Upper lobe of left lung (tissue), 6 donors: ENCODE results near the gene PSAT1. TPM values are rescaled to one million over a fixed set of nuclear protein-coding genes. Genes with fewer than 3 reads are reported as not detected.

Experiments used
- ATAC-seq, 2 donors: fragments of 200-7000 bp; cut with Tn5 transposase; one replicate each; pipeline ENCODE4 v1.9.1; 2022; ENCODE audit warnings: mild to moderate bottlenecking in 2 of 2, moderate library complexity in 2 of 2; ENCODE audit not compliant: low FRiP score in 2 of 2
- DNase-seq, 2 donors: peaks; one replicate each; pipeline ENCODE4 v3.0.0-alpha.2; 2019 to 2020
- H3K27ac ChIP-seq, 4 donors: fragments of 200-600 bp; sonication (generic); one replicate each; pipeline ENCODE4 v1.5.1; 2016 to 2019
- H3K27me3 ChIP-seq, 4 donors: fragments of 200-600 bp; sonication (generic); one replicate each; pipeline ENCODE4 v1.5.1; 2017 to 2019
- H3K36me3 ChIP-seq, 4 donors: fragments of 200-600 bp; sonication (generic); one replicate each; pipeline ENCODE4 v1.5.1; 2016 to 2019
- H3K4me1 ChIP-seq, 4 donors: fragments of 200-600 bp; sonication (generic); one replicate each; pipeline ENCODE4 v1.5.1; 2018 to 2019
- H3K4me3 ChIP-seq, 4 donors: fragments of 200-600 bp; sonication (generic); one replicate each; pipeline ENCODE4 v1.5.1; 2017 to 2019; ENCODE audit warnings: mild to moderate bottlenecking in 2 of 4, moderate library complexity in 1 of 4
- H3K9me3 ChIP-seq, 4 donors: fragments of 200-600 bp; sonication (generic); one replicate each; pipeline ENCODE4 v1.5.1; 2018 to 2019
- EP300 ChIP-seq, 4 donors: sonication (generic); formaldehyde crosslinking; IDR thresholded peaks; one replicate each; pipeline ENCODE4 v1.5.1; 2017; ENCODE audit warnings: antibody characterized with exemption in 4 of 4, control low read depth in 2 of 4
- POLR2A ChIP-seq, 4 donors: fragments of 450-650 bp; IDR thresholded peaks; one replicate each; pipeline ENCODE4 v1.5.1; 2016 to 2017; ENCODE audit warnings: antibody characterized with exemption in 4 of 4, mild to moderate bottlenecking in 2 of 4
- POLR2AphosphoS5 ChIP-seq, 2 donors: sonication (generic); formaldehyde crosslinking; IDR thresholded peaks; one replicate each; pipeline ENCODE4 v1.5.1; 2017; ENCODE audit warnings: antibody characterized with exemption in 2 of 2
- WGBS, 2 donors: methylation state at CpG; one replicate each; pipeline ENCODE4 v1.1.5; 2017 to 2018; 5-methylcytosine and 5-hydroxymethylcytosine counted together
- total RNA-seq, 6 donors: library from RNA; depleted of rRNA in 4 of 6; stranded (reverse); fragments of >200 nt in 4 of 6; gene quantifications; one replicate each; pipeline versions ENCODE4 v1.1.0 to v1.2.1, GENCODE V29; 2016 to 2021
- TF ChIP-seq, protein P1 (sequence below), 6 experiments: fragments of 450-650 bp in 4 of 6; fragments of 200-600 bp in 2 of 6; sonication (generic) in 2 of 6; IDR thresholded peaks; one replicate each; pipeline ENCODE4 v1.5.1; 2016 to 2019; ENCODE audit warnings: antibody characterized with exemption in 6 of 6
- donor health status: DM: no; HTN: no; CAD: no; lungs with moderate emphysema.
- donor health status: DM: no; HTN: yes; CAD: no; lungs with severe emphysema.

Gene PSAT1
- total RNA-seq, 6 donors from 2014 or later, result 1.8 to 14.6 (median 6.4) TPM; not detected in 1

DNA sequence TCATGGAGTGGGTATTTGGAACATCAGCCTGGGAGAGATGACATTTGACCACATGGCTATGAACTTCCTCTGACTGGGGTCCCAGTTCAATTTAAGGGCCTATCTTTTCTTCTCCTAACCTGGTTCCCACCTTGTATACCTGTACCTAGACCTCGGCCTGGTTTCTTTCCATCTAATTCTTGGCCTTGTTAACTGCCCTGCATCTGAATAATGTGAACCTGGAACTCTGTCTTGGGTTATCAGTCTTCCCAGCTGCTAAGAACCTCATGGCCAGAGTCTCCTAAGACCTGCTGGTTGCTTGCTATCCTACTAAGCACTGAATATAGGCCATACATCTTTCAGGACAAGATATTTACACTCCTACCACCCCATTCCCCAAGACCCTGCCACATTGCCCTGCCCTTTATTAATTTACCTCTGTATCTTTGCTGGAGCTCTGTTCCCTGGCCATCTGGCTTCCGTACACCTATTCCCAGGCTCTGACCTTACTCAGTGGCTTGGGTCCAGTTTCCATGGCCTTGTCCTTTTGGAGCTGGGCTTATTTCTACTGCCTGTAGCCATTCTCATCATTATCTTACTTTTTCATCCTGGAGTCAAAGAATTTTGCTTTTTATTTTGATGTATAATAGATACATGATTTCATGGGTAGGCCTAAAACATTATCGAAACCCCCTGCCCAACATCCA, 6.6 kb downstream of the PSAT1 start:
- WGBS, 2 donors, result 95 to 99% methylated on average over 3 of the region's 3 CpGs
- Histone ChIP-seq H3K9me3 (no peaks in the 10 kb centered on the region), H3K4me3 (no peak overlapping the region), H3K27ac (no peak overlapping the region), H3K27me3 (peaks cover 0 to 3% (median 0%) of the 10 kb centered on the region in 4 donors), H3K4me1 (peaks cover 0 to 3% (median under 1%) of the 10 kb centered on the region in 4 donors), H3K36me3 (no peaks in the 10 kb centered on the region)
- ATAC-seq (no peak), DNase-seq (no peak)
- TF ChIP-seq POLR2AphosphoS5 (IDR thresholded peaks at IDR 0.05), result no peak
- TF ChIP-seq POLR2A (IDR thresholded peaks at IDR 0.05), result no peak
- TF ChIP-seq, protein P1, sequence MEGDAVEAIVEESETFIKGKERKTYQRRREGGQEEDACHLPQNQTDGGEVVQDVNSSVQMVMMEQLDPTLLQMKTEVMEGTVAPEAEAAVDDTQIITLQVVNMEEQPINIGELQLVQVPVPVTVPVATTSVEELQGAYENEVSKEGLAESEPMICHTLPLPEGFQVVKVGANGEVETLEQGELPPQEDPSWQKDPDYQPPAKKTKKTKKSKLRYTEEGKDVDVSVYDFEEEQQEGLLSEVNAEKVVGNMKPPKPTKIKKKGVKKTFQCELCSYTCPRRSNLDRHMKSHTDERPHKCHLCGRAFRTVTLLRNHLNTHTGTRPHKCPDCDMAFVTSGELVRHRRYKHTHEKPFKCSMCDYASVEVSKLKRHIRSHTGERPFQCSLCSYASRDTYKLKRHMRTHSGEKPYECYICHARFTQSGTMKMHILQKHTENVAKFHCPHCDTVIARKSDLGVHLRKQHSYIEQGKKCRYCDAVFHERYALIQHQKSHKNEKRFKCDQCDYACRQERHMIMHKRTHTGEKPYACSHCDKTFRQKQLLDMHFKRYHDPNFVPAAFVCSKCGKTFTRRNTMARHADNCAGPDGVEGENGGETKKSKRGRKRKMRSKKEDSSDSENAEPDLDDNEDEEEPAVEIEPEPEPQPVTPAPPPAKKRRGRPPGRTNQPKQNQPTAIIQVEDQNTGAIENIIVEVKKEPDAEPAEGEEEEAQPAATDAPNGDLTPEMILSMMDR (IDR thresholded peaks at IDR 0.05), result no peak
- no peak for TF ChIP-seq EP300 (IDR thresholded peaks at IDR 0.05)

DNA sequence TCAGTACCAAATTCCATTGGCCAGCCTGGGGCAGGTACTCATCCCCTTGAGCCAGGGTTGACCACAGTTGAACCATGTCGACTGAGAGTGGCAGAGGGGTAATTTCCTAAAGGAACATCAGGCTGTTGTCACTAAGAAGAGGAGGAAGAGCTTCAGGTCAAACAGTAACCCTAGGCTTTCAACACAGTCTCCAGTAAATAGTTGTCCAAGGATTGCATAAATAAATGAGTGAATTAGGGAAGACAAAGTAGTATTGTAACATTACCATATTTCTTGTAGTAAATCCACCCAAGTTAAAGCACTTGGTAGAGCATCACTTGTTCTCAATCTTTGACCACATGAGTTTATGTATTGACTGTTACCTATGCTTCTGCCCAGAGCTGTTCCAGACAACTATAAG, 7.4 kb downstream of the PSAT1 start:
- no peak overlapping the region for H3K4me3 ChIP-seq
- no peaks in the 10 kb centered on the region for H3K27me3 ChIP-seq
- no peaks in the 10 kb centered on the region for H3K4me1 ChIP-seq
- no peaks in the 10 kb centered on the region for H3K9me3 ChIP-seq
- 75 to 85% methylated on average over 1 of the region's 1 CpG for WGBS, 2 donors
- H3K27ac ChIP-seq, result no peak overlapping the region
- no peaks in the 10 kb centered on the region for H3K36me3 ChIP-seq
- no peak for DNase-seq
- TF ChIP-seq, protein P1 (IDR thresholded peaks at IDR 0.05), result no peak
- no peak for TF ChIP-seq POLR2AphosphoS5 (IDR thresholded peaks at IDR 0.05)
- no peak for TF ChIP-seq EP300 (IDR thresholded peaks at IDR 0.05)
- TF ChIP-seq POLR2A (IDR thresholded peaks at IDR 0.05), result no peak
- ATAC-seq, result no peak

DNA sequence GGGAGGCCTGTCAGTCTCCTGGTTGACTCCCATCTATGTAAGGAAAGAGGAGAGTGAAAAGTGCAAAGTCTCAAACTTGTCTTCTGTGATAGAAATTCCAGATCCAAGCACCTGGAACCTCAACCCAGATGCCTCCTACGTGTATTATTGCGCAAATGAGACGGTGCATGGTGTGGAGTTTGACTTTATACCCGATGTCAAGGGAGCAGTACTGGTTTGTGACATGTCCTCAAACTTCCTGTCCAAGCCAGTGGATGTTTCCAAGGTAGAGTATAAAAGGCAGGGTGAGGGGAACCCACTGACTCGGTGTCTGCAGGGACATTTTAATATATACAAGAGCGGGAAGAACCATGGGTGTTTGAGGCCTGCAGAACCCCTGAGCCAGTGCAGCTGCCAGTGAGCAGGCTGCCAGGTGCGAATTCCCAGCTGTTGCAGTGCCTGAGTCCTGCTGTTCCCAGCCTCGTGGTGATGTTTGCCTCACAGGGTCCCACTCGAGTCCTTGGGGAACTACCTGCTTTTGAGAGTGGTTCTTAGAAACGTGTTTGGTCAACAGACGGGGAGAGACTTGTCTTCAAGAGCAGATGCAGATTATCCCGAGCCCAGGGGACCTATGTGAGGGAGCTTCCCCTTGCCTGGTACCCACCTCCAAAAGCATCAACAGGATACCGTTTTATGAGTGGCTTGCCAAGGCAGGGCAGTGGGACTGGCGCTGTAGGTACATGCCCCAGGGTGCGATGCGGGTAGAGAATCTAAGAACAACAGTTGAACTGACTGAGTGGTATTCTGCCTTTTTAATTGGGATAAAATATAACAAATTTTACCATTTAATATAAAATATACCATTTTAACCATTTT, 9.5 kb downstream of the PSAT1 start:
- no peak for TF ChIP-seq POLR2AphosphoS5 (IDR thresholded peaks at IDR 0.05)
- no peak for TF ChIP-seq POLR2A (IDR thresholded peaks at IDR 0.05)
- TF ChIP-seq, protein P1 (IDR thresholded peaks at IDR 0.05), result no peak
- no peak for TF ChIP-seq EP300 (IDR thresholded peaks at IDR 0.05)
- no peak overlapping the region for H3K4me3 ChIP-seq
- no peaks in the 10 kb centered on the region for H3K36me3 ChIP-seq
- no peaks in the 10 kb centered on the region for H3K4me1 ChIP-seq
- H3K27me3 ChIP-seq, result no peaks in the 10 kb centered on the region
- DNase-seq (no peak), ATAC-seq (no peak)
- H3K9me3 ChIP-seq, result no peaks in the 10 kb centered on the region
- WGBS, 2 donors, result 82 to 92% methylated on average over 15 to 16 of the region's 16 CpGs
- H3K27ac ChIP-seq, result no peak overlapping the region

DNA sequence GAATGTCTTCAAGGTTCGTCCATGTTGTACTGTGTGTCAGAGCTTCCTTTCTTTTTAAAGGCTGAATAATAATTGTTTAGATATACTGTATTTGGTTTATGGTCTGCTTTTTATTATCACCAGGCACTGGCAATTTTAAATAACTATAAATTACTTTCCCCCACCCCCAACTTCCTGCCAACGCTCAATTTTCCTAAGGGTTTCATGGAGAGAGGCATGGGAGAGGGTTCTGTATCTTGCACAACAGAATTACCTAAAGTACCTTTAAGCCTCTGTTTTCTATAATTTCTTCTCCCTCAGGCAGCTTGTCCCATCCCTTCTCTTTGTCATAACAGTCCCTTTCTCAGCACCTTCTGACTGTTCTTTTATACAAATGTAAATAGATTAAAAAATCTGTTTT, 10.4 kb downstream of the PSAT1 start:
- Histone ChIP-seq H3K27ac (no peak overlapping the region), H3K9me3 (no peaks in the 10 kb centered on the region), H3K36me3 (no peaks in the 10 kb centered on the region), H3K4me1 (no peaks in the 10 kb centered on the region), H3K27me3 (no peaks in the 10 kb centered on the region), H3K4me3 (no peak overlapping the region)
- 82 to 83% methylated on average over 2 of the region's 2 CpGs for WGBS, 2 donors
- DNase-seq, result no peak
- TF ChIP-seq POLR2A (IDR thresholded peaks at IDR 0.05) (no peak), POLR2AphosphoS5 (IDR thresholded peaks at IDR 0.05) (no peak), EP300 (IDR thresholded peaks at IDR 0.05) (no peak)
- TF ChIP-seq, protein P1 (IDR thresholded peaks at IDR 0.05), result no peak
- ATAC-seq, result no peak
